HG03460 (cell line): ENCODE measurements around the gene MRTFA.
"Not testable (repeated sequence)": the region's sequence is repeated elsewhere in the genome, so short reads cannot be mapped to it uniquely, and the experiment has no call there.

Experiments
- ATAC-seq: cut with Tn5 transposase; IDR thresholded peaks from one replicate; pipeline ENCODE4 v1.9.1; 2021; ENCODE audit not compliant: unreplicated experiment

The MRTFA gene

GRCh38 chr22:40560551-40560950 lies 76.0 kb downstream of the MRTFA start:
- no peak for ATAC-seq

DNA sequence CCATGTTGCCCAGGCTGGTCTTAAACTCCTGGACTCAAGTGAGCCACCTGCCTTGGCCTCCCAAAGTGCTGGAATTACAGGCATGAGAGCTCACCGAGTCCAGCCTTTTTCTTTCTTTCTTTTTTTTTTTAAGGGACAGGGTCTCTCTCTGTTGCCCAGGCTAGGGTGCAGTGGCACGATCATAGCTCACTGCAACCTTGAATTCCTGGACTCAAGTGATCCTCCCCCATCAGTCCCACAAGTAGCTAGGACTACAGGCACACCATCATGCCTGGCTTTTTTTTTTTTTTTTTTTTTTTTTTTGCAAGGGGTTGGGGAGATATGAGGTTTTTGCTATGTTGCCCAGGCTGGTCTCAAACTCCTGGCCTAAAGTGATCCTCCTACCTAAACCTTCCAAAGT lies 78.5 kb downstream of the MRTFA start:
- no peak for ATAC-seq

GRCh38 chr22:40556641-40557040 lies 79.9 kb downstream of the MRTFA start:
- no peak for ATAC-seq

DNA sequence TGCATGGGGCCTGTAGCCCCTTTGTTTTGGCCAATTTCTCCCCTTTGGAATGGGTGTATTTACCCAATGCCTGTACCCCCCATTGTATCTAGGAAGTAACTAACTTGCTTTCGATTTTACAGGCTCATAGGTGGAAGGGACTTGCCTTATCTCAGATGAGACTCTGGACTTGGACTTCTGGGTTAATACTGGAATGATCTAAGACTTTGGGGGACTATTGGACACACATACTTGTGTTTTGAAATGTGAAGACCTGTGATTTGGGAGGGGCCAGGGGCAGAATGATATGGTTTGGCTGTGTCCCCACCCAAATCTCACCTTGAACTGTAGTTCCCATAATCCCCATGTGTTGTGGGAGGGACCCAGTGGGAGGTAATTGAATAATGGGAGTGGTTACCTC lies 82.5 kb downstream of the MRTFA start:
- not testable (repeated sequence) for ATAC-seq

- no peak for ATAC-seq
Observed at GRCh38 chr22:40553014-40553554, 83.4 kb downstream of the MRTFA start.

DNA sequence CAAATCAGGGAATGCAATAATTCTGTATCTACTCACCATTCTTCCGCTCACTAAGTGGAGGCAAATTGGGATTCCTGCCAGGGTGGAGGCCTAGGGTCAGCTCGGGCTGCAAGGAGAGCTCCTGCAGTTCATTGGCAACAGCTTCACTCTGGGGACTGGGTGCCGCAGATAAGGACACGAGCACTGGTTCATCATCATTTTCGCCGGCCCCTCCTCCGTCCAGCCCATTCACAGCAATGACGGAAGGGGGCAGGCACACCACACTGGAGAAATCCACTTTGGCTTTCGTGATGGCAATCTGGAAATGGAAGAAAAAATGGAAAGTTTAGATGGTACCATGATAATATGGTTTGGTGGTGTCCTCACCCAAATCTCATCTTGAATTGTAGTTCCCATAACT lies 84.4 kb downstream of the MRTFA start:
- no peak for ATAC-seq

DNA sequence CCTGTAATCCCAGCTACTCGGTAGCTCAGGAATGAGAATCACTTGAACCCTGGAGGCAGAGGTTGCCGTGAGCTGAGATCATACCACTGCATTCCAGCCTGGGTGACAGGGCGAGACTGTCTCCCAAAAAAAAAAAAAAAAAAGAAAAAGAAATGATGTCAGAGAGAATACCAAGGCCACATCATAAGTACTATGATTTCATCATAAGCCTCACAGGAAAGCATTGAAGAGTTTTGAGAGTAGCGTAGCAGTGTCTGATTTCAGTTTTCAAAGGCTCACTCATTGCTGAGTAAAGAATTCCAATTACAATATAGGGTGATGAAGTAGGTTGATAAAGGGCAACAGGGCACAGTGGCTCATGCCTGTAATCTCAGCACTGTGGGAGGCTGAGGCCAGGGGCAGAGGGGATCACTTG lies 88.8 kb downstream of the MRTFA start:
- ATAC-seq: no peak

DNA sequence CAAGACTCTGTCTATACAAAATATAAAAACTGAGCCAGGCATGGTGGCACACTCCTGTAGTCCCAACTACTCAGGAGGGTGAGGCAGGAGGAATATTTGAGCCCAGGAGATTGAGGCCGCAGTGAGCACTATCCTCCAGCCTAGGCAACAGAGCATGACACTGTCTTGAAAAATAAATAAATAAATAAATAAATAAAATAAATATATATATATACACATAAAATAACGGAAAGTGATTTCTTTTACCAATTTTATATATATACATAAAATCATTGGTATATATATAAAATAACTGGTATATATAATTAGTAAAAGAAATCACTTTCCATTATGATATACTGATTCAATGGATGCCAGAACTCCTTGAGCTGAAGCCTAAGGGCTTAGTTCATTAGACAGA lies 91.8 kb downstream of the MRTFA start:
- ATAC-seq: no peak

GRCh38 chr22:40542821-40543540 lies 93.5 kb downstream of the MRTFA start:
- ATAC-seq: no peak

DNA sequence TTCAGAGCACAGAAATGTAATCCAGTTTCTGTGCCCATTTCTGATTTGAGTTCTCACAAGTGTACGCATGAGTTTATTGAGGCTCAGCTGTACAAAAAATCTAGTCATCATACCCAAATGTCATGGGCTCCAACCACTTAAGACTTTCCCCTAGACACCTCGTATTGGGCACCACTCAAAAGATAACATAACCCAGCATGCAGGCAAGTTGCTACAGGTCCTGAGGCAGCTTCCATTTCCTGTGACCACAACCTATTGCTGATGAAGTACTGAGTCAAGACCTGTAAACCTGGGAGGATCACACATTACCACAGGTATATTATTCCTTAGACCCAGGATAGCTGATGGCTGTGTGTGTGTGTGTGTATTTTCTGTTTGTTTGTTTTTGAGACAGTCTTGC lies 95.2 kb downstream of the MRTFA start:
- ATAC-seq: no peak

DNA sequence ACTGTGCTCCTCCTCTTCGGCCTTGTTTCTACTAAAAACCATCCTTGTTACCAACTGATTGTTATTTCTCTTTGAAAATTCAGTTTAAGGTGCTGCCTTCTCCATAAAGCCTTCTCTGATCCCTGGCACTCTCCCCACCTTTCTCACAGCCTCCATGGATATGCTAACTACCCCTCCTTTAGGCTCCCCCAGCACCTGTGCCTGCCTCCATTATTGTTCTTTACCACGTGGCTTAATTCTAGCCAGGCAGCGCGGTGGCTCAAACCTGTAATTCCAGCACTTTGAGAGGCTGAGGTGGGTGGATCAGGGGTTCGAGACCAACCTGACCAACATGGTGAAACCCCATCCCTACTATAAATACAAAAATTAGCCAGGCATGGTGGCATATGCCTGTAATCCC lies 96.3 kb downstream of the MRTFA start:
- no peak for ATAC-seq

DNA sequence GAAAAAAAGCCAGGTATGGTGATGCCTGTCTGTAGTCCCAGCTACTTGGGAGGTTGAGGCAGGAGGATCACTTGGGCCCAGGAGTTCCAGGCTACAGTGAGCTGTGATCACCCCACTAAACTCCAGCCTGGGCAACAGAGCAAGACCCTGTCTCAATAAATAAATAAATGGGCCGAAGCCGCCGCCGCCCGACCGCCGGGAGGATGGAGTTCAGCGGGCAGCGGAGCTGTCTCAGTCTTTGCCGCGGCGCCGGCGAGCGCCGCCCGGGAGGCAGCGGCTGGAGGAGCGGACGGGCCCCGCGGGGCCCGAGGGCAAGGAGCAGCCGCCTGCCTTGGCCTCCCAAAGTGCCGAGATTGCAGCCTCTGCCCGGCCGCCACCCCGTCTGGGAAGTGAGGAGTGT lies 100.4 kb downstream of the MRTFA start:
- ATAC-seq: not testable (repeated sequence)

DNA sequence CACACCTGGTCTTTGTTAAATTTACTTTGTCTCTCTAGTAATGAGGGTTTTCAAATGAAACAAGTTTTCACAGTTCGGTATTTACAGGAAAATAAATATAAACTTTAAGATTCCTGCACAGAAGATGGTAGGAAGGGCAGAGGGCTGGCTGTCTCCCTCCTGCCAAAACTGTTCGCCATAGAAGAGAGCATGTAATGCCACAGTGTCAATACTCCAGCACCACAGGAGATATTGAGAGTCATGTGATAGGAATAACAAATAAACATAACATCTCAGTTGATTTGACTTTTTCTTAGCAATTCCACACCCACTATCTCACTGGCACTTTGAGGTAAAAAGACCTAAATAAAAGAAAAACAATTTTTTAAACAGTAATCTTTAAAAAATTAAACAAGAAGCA lies 100.9 kb downstream of the MRTFA start:
- no peak for ATAC-seq

DNA sequence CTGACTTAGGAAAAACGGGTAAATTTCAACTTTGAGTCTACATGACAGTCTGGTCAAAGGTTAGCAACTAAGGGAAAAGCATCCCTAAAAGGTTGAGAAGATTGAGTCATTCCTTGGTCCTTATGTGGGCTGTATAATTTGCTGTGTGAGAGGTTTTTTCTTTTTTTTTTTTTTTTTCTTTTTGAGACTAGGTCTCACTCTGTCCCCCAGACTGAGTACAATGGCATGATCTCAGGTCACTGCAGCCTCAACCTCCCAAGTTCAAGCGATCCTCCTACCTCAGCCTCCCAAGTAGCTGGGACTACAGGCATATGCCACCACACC lies 101.4 kb downstream of the MRTFA start:
- ATAC-seq: no peak

GRCh38 chr22:40534379-40535188 lies 101.9 kb downstream of the MRTFA start:
- ATAC-seq: no peak

DNA sequence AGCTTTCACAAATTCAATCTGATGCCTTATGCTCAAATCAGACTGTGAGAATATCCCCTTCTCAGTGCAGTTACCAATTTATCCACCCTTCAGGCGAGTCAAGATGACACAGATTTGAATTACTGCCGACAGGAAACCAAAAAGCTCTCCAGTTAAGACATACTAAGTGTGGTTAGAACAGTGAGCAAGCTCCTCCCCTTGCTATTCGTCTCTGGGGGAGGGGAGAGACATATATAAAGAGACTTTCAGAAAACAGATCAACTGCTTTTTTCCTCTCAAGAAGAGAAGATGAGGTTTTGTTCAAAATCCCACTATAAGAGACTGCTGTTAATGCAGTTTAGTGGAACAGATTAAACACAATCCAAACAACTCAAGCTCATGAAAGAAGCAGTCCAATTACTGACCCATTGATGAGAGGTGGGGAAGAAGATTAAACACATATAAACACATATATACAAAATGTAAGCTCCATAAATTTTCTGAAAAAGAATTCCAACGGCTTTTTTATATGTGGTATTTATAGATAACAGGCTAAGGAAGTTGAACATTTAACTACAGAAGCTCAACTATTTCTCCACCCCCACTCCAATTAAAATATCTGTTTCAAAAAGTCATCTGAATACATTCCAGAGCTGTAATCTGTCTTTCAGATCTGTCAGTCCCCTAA lies 102.7 kb downstream of the MRTFA start:
- no peak for ATAC-seq

- no peak for ATAC-seq
Observed at GRCh38 chr22:40531951-40532900, 104.3 kb downstream of the MRTFA start.

- ATAC-seq: not testable (repeated sequence)
Observed at GRCh38 chr22:40530391-40530790, 106.1 kb downstream of the MRTFA start.

DNA sequence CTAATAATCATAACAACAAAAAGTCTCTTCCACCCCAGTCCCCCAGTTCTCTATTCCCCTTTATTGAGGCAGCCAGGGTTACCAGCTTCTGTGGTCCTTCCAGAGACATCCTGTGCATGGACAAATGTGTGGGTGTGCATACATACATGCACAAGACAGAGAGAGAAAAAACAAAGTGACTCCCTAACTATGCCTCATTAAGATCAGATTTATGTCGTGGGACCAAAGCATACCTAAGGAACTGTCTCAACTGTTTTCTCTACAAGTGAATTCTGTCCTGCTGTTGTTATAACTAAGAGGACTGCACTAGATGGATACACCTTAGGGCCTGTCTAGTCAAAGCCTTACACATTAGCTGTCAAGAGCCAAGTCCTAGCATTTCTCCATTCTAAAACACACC lies 106.7 kb downstream of the MRTFA start:
- ATAC-seq: no peak

- no peak for ATAC-seq
Observed at GRCh38 chr22:40526960-40527359, 109.6 kb downstream of the MRTFA start.
